ENCODE measurements around the gene IBSP.

GRCh38 chr4:87811977-87812376 is 12.6 kb downstream of the IBSP start:
- TF ChIP-seq CTCF (IDR thresholded peaks at IDR 0.05; ENCODE audit: low read depth, low read length, missing input control): no peak
- no peak for TF ChIP-seq YY1 (IDR thresholded peaks at IDR 0.05)
- TF ChIP-seq RAD21 (IDR thresholded peaks at IDR 0.05): no peak
- TF ChIP-seq HNF4G (IDR thresholded peaks at IDR 0.05): no peak
- TF ChIP-seq FOXA1 (IDR thresholded peaks at IDR 0.05): no peak
- no peak for TF ChIP-seq TAF1 (conservative IDR thresholded peaks at IDR 0.05)
- TF ChIP-seq SP1 (IDR thresholded peaks at IDR 0.05): no peak
- TF ChIP-seq REST (IDR thresholded peaks at IDR 0.05): no peak
- no peak for TF ChIP-seq ATF3 (IDR thresholded peaks at IDR 0.05)
- TF ChIP-seq JUND (IDR thresholded peaks at IDR 0.05): no peak
- no peak for TF ChIP-seq EGR1 (IDR thresholded peaks at IDR 0.05; ENCODE audit: low read depth in 2 of 2)
- no peak for TF ChIP-seq MAX (IDR thresholded peaks at IDR 0.05)
- TF ChIP-seq ZBTB33 (IDR thresholded peaks at IDR 0.05): no peak
- TF ChIP-seq FOXA2 (IDR thresholded peaks at IDR 0.05): no peak
